Trophoblast cell (in vitro differentiated cells and primary cell): ENCODE results near the gene GTF2A1L.

ENCODE experiments used
- DNase-seq, 2 donors: peaks; one replicate each; pipeline ENCODE4 v3.0.0-alpha.2; 2016
- H2AFZ ChIP-seq: 2 replicates; pipeline ENCODE4 v1.6.1; 2013; ENCODE audit warnings: low read length, moderate library complexity, mild to moderate bottlenecking; ENCODE audit not compliant: insufficient read depth, poor library complexity
- H2AK5ac ChIP-seq: 2 replicates; pipeline ENCODE4 v1.6.1; 2013; ENCODE audit warnings: mild to moderate bottlenecking, low read length
- H2BK120ac ChIP-seq: 2 replicates; pipeline ENCODE4 v1.6.1; 2013; ENCODE audit warnings: low read length, mild to moderate bottlenecking, moderate library complexity; ENCODE audit not compliant: insufficient read depth, poor library complexity
- H2BK12ac ChIP-seq: 2 replicates; pipeline ENCODE4 v1.6.1; 2013; ENCODE audit warnings: mild to moderate bottlenecking, low read length, moderate library complexity
- H2BK5ac ChIP-seq: 2 replicates; pipeline ENCODE4 v1.6.1; 2013; ENCODE audit warnings: low read length, low read depth, moderate library complexity, mild to moderate bottlenecking; ENCODE audit not compliant: poor library complexity
- H3K14ac ChIP-seq: 2 replicates; pipeline ENCODE4 v1.6.1; 2013; ENCODE audit warnings: mild to moderate bottlenecking, low read length
- H3K18ac ChIP-seq: 2 replicates; pipeline ENCODE4 v1.6.1; 2013; ENCODE audit warnings: mild to moderate bottlenecking, low read length
- H3K23ac ChIP-seq: 2 replicates; pipeline ENCODE4 v1.6.1; 2013; ENCODE audit warnings: low read length
- H3K27ac ChIP-seq: 2 replicates; pipeline ENCODE4 v1.5.1; 2013; ENCODE audit warnings: low read depth, mild to moderate bottlenecking, inconsistent platforms, low read length, moderate library complexity
- H3K27me3 ChIP-seq: 2 replicates; pipeline ENCODE4 v1.6.1; 2013; ENCODE audit warnings: inconsistent platforms, mild to moderate bottlenecking, low read length, moderate library complexity; ENCODE audit not compliant: insufficient read depth
- H3K36me3 ChIP-seq, 2 experiments: 1 replicate in 1 of 2; 2 replicates in 1 of 2; pipeline ENCODE4 v1.6.1; 2013; ENCODE audit warnings: low read length in 2 of 2, mild to moderate bottlenecking in 2 of 2, moderate library complexity in 1 of 2; ENCODE audit not compliant: insufficient read depth in 2 of 2, control insufficient read depth in 1 of 2
- H3K4ac ChIP-seq: 2 replicates; pipeline ENCODE4 v1.6.1; 2013; ENCODE audit warnings: low read depth, mild to moderate bottlenecking, low read length, moderate library complexity
- H3K4me1 ChIP-seq, 2 experiments: 1 replicate in 1 of 2; 2 replicates in 1 of 2; pipeline ENCODE4 v1.6.1; 2013; ENCODE audit warnings: low read length in 2 of 2, mild to moderate bottlenecking in 2 of 2, moderate library complexity in 1 of 2; ENCODE audit not compliant: insufficient read depth in 2 of 2, control insufficient read depth in 1 of 2
- H3K4me2 ChIP-seq: 2 replicates; pipeline ENCODE4 v1.6.1; 2013; ENCODE audit warnings: inconsistent platforms, mild to moderate bottlenecking, low read length, moderate library complexity
- H3K4me3 ChIP-seq: 2 replicates; pipeline ENCODE4 v1.5.1; 2013; ENCODE audit warnings: mild to moderate bottlenecking, low read depth, low read length, inconsistent platforms
- H3K79me1 ChIP-seq: one replicate; pipeline ENCODE4 v1.6.1; 2013; ENCODE audit warnings: low read length
- H3K79me2 ChIP-seq: 2 replicates; pipeline ENCODE4 v1.6.1; 2013; ENCODE audit warnings: low read length, mild to moderate bottlenecking; ENCODE audit not compliant: control insufficient read depth, insufficient read depth, poor library complexity
- H3K9ac ChIP-seq: 2 replicates; pipeline ENCODE4 v1.6.1; 2013; ENCODE audit warnings: mild to moderate bottlenecking, low read length
- H3K9me3 ChIP-seq: 2 replicates; pipeline ENCODE4 v1.6.1; 2013; ENCODE audit warnings: low read depth, mild to moderate bottlenecking, control low read depth, inconsistent platforms, low read length; ENCODE audit not compliant: insufficient read depth
- H4K12ac ChIP-seq: 2 replicates; pipeline ENCODE4 v1.6.1; 2013; ENCODE audit warnings: low read depth, mild to moderate bottlenecking, low read length, moderate library complexity
- H4K8ac ChIP-seq: 2 replicates; pipeline ENCODE4 v1.6.1; 2013; ENCODE audit warnings: low read depth, mild to moderate bottlenecking, low read length, moderate library complexity
- H4K91ac ChIP-seq: one replicate; pipeline ENCODE4 v1.6.1; 2013; ENCODE audit warnings: low read depth, mild to moderate bottlenecking, low read length, moderate library complexity
- WGBS: extraction: QIAGEN DNeasy Blood & Tissue Kit; methylation state at CpG from one replicate; pipeline ENCODE4 v1.1.7; 2013; ENCODE audit warnings: missing lambda C conversion rate; ENCODE audit not compliant: insufficient read length, insufficient coverage; ENCODE audit errors: extremely low coverage; 5-methylcytosine and 5-hydroxymethylcytosine counted together

The GTF2A1L gene

DNA sequence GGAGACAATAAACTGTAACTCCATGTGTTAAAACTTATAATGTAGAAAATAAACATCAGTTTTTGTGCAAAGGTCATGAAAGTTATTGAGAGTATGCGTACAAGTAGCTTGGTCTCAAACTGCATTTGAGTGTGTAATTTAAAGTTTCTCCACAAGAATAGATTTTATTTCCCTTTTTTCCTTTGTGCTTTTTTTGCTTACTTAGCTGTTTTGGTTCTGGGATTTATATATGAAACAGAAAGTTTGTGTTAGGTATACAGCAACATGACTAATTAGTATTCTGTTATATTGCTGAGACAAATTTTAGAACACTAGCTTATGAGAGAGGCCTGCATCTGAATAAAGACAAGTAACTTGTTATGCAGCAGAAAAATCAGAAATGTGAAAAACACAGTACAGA lies 67.5 kb downstream of the GTF2A1L start:
- no peak overlapping the region for H3K9ac ChIP-seq
- no peak overlapping the region for H2AFZ ChIP-seq
- no peak overlapping the region for H3K4me3 ChIP-seq
- no peak overlapping the region for H2BK12ac ChIP-seq
- no peaks in the 10 kb centered on the region for H3K9me3 ChIP-seq
- H3K18ac ChIP-seq = no peak overlapping the region
- H2BK120ac ChIP-seq = no peak overlapping the region
- no peak overlapping the region for H3K27ac ChIP-seq
- H2AK5ac ChIP-seq = no peak overlapping the region
- no peak overlapping the region for H3K4me2 ChIP-seq
- DNase-seq = no peak
- no peak overlapping the region for H3K23ac ChIP-seq
- H2BK5ac ChIP-seq = no peak overlapping the region
- H3K4me1 ChIP-seq = peaks cover 0 to 2% of the 10 kb centered on the region in 2 experiments
- H3K36me3 ChIP-seq = no peaks in the 10 kb centered on the region
- no peak overlapping the region for H3K4ac ChIP-seq
- H3K27me3 ChIP-seq = no peaks in the 10 kb centered on the region
- H4K8ac ChIP-seq = no peak overlapping the region
- no peak overlapping the region for H4K12ac ChIP-seq
- no CpG with 5 or more reads among the region's 1 CpG for WGBS
- no peaks in the 10 kb centered on the region for H3K79me1 ChIP-seq
- H3K14ac ChIP-seq = no peak overlapping the region
- H4K91ac ChIP-seq = no peak overlapping the region
- no peaks in the 10 kb centered on the region for H3K79me2 ChIP-seq

DNA sequence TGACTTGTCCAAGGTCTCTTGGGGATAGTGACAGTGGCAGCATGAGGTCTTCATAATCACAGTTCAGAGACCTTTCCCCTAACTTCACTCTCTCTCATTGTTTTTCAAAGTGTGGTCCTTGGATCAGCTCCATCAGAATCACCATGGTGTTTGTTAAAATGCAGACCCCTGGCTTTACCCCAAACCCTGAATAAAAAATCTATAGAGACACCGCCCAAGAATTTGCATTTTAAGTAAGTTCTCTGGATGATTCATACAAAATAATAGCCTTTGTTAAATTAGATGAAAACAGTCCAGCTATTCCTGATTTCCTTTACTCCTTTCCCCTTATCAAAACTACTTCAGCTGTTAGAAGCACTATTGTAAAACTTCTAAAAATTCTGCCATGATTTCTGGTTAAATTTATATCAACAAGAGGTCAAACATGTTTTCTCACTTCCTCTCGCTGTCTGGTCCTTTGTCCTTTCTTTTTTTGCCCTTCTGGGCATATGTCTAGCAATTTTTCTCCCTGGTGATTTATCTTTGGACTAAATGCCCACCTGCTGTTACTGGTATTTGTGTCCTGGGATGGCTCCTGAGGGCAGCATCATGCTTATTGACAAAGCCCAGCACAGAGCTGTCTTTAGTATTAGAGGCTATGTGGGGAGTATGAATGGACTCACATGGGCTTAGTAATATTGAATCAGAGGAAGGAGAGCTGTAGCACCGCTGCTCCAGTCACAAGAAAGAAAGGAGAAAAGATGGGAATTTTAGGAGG lies 74.5 kb downstream of the GTF2A1L start:
- no peak overlapping the region for H3K4me3 ChIP-seq
- peak overlapping the region; percentile 21 for H2BK12ac ChIP-seq
- no peak overlapping the region for H3K14ac ChIP-seq
- no CpG with 5 or more reads among the region's 3 CpGs for WGBS
- no peak overlapping the region for H4K8ac ChIP-seq
- H2BK120ac ChIP-seq = peak overlapping the region; percentile 68
- H3K4me2 ChIP-seq = no peak overlapping the region
- no peak for DNase-seq
- no peaks in the 10 kb centered on the region for H3K36me3 ChIP-seq
- H3K27ac ChIP-seq = no peak overlapping the region
- no peak overlapping the region for H3K18ac ChIP-seq
- H4K12ac ChIP-seq = no peak overlapping the region
- H3K27me3 ChIP-seq = no peaks in the 10 kb centered on the region
- H2AFZ ChIP-seq = no peak overlapping the region
- no peak overlapping the region for H2BK5ac ChIP-seq
- peaks cover 0 to 7% of the 10 kb centered on the region in 2 experiments for H3K4me1 ChIP-seq
- no peaks in the 10 kb centered on the region for H3K79me2 ChIP-seq
- H3K23ac ChIP-seq = no peak overlapping the region
- no peak overlapping the region for H2AK5ac ChIP-seq
- H3K79me1 ChIP-seq = peaks cover 4% of the 10 kb centered on the region
- no peak overlapping the region for H3K9ac ChIP-seq
- H4K91ac ChIP-seq = peak overlapping the region; percentile 70
- H3K4ac ChIP-seq = no peak overlapping the region
- H3K9me3 ChIP-seq = no peaks in the 10 kb centered on the region

DNA sequence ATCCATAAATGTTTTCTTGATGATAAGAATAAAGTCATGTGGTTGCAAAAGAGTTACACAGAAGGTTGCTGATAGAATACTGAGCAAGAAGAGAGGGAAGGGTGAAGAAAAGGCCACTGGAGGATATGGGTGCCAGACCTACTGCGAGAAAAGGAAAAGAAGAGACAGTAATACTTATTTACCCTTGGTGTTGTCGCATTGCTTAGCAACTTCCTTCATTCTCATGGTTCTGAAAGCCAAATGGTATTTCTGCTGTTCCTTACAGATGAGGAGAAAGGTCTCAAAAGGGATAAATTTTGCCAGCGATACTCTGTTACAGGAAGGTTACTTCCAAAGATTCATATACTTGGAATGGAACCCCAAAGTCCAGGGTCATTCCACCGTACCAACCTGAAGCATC lies 75.4 kb downstream of the GTF2A1L start:
- Histone ChIP-seq H3K14ac (no peak overlapping the region), H3K27me3 (no peaks in the 10 kb centered on the region), H3K79me1 (peaks cover 4% of the 10 kb centered on the region), H4K12ac (no peak overlapping the region), H4K8ac (no peak overlapping the region), H2AFZ (no peak overlapping the region), H3K9ac (no peak overlapping the region), H2BK12ac (no peak overlapping the region), H3K23ac (no peak overlapping the region), H4K91ac (no peak overlapping the region), H3K79me2 (no peaks in the 10 kb centered on the region), H3K4me2 (no peak overlapping the region), H3K4me3 (no peak overlapping the region), H3K36me3 (no peaks in the 10 kb centered on the region), H3K9me3 (no peaks in the 10 kb centered on the region), H2AK5ac (no peak overlapping the region), H3K4me1 (peaks cover 0 to 7% of the 10 kb centered on the region in 2 experiments), H3K18ac (no peak overlapping the region), H2BK5ac (no peak overlapping the region), H3K4ac (no peak overlapping the region), H2BK120ac (peak overlapping the region; percentile 41), H3K27ac (peak overlapping the region; percentile 88)
- no CpG with 5 or more reads among the region's 4 CpGs for WGBS
- peak; percentile 36 to 57 for DNase-seq

DNA sequence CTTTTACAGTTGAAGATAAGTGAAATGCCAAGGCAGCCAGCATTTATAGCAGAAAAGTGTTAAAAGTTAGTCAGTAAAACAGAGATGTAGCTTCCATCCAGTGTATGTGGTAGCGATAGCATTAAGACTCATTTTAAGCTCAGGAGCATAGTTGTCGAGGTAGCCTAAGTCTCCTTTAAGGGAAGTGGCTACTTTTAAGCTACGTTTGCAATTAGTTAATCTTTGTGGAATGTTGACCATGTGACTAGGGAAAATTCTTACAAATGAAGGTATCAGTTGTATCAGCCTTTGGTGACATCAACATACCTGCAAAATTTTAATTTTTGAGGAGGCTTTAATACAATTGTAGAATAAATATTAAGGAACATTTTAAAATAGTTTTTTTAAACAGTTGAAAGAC lies 76.0 kb downstream of the GTF2A1L start:
- H3K36me3 ChIP-seq = no peaks in the 10 kb centered on the region
- H3K9ac ChIP-seq = no peak overlapping the region
- H3K79me2 ChIP-seq = no peaks in the 10 kb centered on the region
- peak; percentile 14 to 84 for DNase-seq
- no peak overlapping the region for H3K4me3 ChIP-seq
- H3K23ac ChIP-seq = no peak overlapping the region
- H2BK120ac ChIP-seq = no peak overlapping the region
- H3K18ac ChIP-seq = no peak overlapping the region
- no peak overlapping the region for H3K4ac ChIP-seq
- no peak overlapping the region for H4K12ac ChIP-seq
- no peaks in the 10 kb centered on the region for H3K27me3 ChIP-seq
- peak overlapping the region; percentile 89 for H3K27ac ChIP-seq
- peak overlapping the region; percentile 15 for H3K4me2 ChIP-seq
- H2BK5ac ChIP-seq = no peak overlapping the region
- H3K79me1 ChIP-seq = peaks cover 4% of the 10 kb centered on the region
- H3K9me3 ChIP-seq = no peaks in the 10 kb centered on the region
- peaks cover 0 to 7% of the 10 kb centered on the region in 2 experiments for H3K4me1 ChIP-seq
- no peak overlapping the region for H2AK5ac ChIP-seq
- no peak overlapping the region for H4K91ac ChIP-seq
- no peak overlapping the region for H4K8ac ChIP-seq
- H2BK12ac ChIP-seq = no peak overlapping the region
- no CpG with 5 or more reads among the region's 3 CpGs for WGBS
- H3K14ac ChIP-seq = no peak overlapping the region
- no peak overlapping the region for H2AFZ ChIP-seq
